ENCODE measurements around the gene AGAP1. TPM values are rescaled to one million over a fixed set of nuclear protein-coding genes. Genes with fewer than 3 reads are reported as not detected.

Gene AGAP1
- total RNA-seq, 1 donor from 2014 or later = 36.2 TPM

GRCh38 chr2:236045251-236046235 is 551.7 kb downstream of the AGAP1 start:
- intact Hi-C loops (cut with DNase I) = no loop called here
- Histone ChIP-seq H3K27ac (no peak overlapping the region), H3K4me3 (no peak overlapping the region), H3K9me3 (no peaks in the 10 kb centered on the region), H3K4me1 (no peaks in the 10 kb centered on the region), H3K27me3 (ENCODE audit: low read depth) (no peaks in the 10 kb centered on the region), H3K36me3 (peaks cover 38% of the 10 kb centered on the region)
- no peak for TF ChIP-seq CTCF (IDR thresholded peaks at IDR 0.05)
- DNase-seq (no peak), ATAC-seq (no peak)

- DNase-seq (no peak), ATAC-seq (no peak)
- peaks cover 33% of the 10 kb centered on the region for H3K36me3 ChIP-seq
These were observed 552.9 kb downstream of the AGAP1 start for GRCh38 chr2:236046715-236047114.

GRCh38 chr2:236047176-236047575 is 553.3 kb downstream of the AGAP1 start:
- H3K27me3 ChIP-seq (ENCODE audit: low read depth) = no peaks in the 10 kb centered on the region
- peaks cover 31% of the 10 kb centered on the region for H3K36me3 ChIP-seq
- TF ChIP-seq CTCF (IDR thresholded peaks at IDR 0.05) = no peak
- DNase-seq (no peak), ATAC-seq (no peak)
- no peaks in the 10 kb centered on the region for H3K4me1 ChIP-seq
- intact Hi-C loops (cut with DNase I) = no loop called here
- H3K9me3 ChIP-seq = no peaks in the 10 kb centered on the region
- H3K27ac ChIP-seq = no peak overlapping the region
- no peak overlapping the region for H3K4me3 ChIP-seq

More at GRCh38 chr2:236046715-236047114, 552.9 kb downstream of the AGAP1 start:
- Histone ChIP-seq H3K9me3 (no peaks in the 10 kb centered on the region), H3K4me3 (no peak overlapping the region), H3K27me3 (ENCODE audit: low read depth) (no peaks in the 10 kb centered on the region), H3K27ac (no peak overlapping the region), H3K4me1 (no peaks in the 10 kb centered on the region)
- intact Hi-C loops (cut with DNase I) = no loop called here
- no peak for TF ChIP-seq CTCF (IDR thresholded peaks at IDR 0.05)

- Histone ChIP-seq H3K36me3 (peaks cover 31% of the 10 kb centered on the region), H3K27me3 (ENCODE audit: low read depth) (no peaks in the 10 kb centered on the region), H3K27ac (no peak overlapping the region), H3K9me3 (no peaks in the 10 kb centered on the region), H3K4me3 (no peak overlapping the region), H3K4me1 (no peaks in the 10 kb centered on the region)
- intact Hi-C loops (cut with DNase I) = no loop called here
- DNase-seq = no peak
- TF ChIP-seq CTCF (IDR thresholded peaks at IDR 0.05) = no peak
- ATAC-seq = no peak
These were observed 554.2 kb downstream of the AGAP1 start for GRCh38 chr2:236047886-236048540.

- TF ChIP-seq CTCF (IDR thresholded peaks at IDR 0.05) = no peak
- Histone ChIP-seq H3K4me1 (no peaks in the 10 kb centered on the region), H3K27me3 (ENCODE audit: low read depth) (no peaks in the 10 kb centered on the region), H3K9me3 (no peaks in the 10 kb centered on the region), H3K4me3 (no peak overlapping the region), H3K36me3 (peaks cover 28% of the 10 kb centered on the region), H3K27ac (no peak overlapping the region)
- no peak for DNase-seq
- intact Hi-C loops (cut with DNase I) = no loop called here
- no peak for ATAC-seq
These were observed 556.1 kb downstream of the AGAP1 start for GRCh38 chr2:236049981-236050380.

Data from lower lobe of right lung (tissue), 2 donors.